Epithelial cell of prostate (primary cell): ENCODE results near the gene GNMT.

Experiments
- DNase-seq: peaks from one replicate; pipeline ENCODE4 v3.0.0-alpha.2; 2011; ENCODE audit warnings: low read depth, low spot score
- H3K27ac ChIP-seq: fragments of 450-650 bp; 2 replicates; pipeline ENCODE4 v1.5.1; 2017; ENCODE audit warnings: mild to moderate bottlenecking

Gene GNMT

DNA sequence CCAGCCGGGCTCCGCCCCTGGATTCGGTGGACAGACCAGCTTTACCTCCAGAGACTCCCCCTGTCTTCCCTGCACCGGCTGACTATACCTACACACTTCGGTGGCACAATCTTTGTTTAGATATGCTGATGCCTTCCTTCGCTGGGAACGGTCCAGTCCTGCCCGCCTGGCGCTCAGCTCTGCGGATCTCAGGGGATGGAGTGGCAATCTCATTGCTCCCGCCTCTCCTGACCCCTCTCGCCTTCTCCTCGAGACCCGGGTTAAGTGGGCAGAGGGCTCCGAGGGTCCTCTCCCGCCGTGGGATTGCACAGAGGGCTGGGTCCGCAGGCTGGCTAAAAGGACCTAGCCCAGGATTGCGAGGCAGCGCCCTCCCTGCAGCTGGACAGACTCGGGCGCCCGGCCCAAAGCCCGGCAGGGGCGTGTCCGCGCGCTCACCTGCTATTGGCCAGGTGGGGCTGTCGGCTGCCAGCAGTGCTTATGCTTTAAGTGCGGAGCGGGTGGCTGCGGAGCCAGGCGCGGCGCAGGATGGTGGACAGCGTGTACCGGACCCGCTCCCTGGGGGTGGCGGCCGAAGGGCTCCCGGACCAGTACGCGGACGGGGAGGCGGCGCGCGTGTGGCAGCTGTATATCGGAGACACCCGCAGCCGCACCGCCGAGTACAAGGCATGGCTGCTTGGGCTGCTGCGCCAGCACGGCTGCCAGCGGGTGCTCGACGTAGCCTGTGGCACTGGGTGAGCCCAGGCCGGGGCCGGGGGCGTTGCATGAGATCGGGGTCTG, at the start of gene GNMT:
Gene GNMT, plus strand, starts transcription at position 512 of the 777 bp plus-strand sequence. Its CDS starts 14 bp downstream, at position 526.
- no peak for DNase-seq
- no peak within 1 kb of the TSS for H3K27ac ChIP-seq

DNA sequence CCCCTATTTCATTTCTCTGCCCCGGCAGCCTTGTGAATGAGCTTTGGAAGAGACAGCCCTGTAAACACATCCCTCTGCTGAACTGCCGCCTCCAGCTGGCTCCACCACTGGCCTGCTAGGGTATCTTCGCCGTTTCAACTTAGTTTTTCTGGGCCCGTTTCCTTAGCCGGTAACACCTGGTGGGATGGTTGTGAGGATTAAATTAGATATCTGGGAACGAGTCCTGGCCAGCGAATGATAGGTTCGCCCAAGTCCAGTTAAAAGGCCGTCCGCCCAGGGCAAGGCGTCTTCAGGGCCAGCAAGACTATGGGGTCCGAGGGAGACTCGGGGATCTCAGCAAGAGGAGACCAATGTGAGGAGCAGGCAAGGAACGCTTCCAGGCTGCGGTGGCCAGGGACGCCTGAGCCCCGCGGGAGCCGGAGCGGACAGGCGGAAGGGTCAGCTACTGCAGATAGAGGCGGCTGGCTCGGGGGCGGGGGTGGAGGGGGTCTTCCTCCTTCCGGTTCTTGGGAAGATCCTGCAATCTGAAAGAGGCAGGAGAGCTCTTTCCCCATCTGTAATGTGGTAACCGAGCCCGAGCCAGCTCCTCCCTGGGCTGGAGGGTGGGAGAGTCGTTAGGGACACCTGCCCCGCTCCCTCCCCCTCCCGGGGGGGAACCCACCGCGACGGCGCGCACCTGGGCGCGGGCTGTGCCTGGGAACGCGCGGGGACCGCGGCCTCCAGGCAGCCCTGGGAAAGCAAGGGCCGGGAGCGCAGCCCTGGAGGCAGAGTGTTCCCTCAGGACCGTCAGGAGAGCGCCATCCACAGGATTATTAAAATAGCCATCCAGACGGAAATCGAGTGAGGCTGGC, 49.2 kb upstream of the GNMT start:
- H3K27ac ChIP-seq, result no peak overlapping the region
- DNase-seq, result no peak

DNA sequence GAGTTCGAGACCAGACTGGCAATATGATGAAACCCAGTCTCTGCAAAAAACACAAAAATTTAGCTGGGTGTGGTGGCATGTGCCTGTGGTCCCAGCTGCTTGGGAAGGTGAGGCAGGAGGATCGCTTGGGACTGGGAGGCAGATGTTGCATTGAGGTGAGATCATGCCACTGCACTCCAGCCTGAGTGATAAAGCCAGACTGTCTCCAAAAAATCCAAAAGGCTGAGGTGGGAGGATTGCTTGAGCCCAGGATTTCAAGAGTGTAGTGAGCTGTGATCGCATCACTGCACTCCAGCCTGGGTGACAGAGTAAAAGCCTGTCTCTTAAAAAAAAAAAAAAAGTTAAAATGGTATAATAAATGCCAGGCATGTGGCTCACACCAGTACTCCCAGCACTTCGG, 46.0 kb upstream of the GNMT start:
- DNase-seq, result no peak

DNA sequence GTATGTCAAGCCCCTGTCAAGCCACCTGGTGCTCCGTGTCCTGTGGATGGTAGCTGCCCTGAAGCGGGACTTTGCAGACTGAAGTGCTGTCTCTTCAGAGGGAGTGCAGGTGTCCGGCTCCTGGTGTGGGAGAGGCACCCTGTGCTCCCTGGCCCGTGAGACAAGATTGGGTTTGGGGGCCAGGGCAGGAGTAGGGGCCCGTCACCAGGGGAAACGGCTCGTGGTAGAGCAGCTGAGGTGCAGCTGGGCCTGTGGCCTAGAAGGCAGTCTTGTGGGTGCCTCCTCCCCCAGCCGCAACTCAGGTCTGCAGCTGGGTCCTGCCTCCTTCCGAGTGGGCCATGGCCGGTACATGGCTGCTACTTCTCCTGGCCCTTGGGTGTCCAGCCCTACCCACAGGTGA, 44.8 kb upstream of the GNMT start, which contains the start of gene PTCRA:
Gene PTCRA, plus strand, starts transcription at position 322 of the 400 bp plus-strand sequence. Its CDS starts 17 bp downstream, at position 339.
- H3K27ac ChIP-seq, result no peak within 1 kb of the TSS
- no peak for DNase-seq

More for the DNA sequence above, 46.0 kb upstream of the GNMT start:
- H3K27ac ChIP-seq, result no peak overlapping the region

DNA sequence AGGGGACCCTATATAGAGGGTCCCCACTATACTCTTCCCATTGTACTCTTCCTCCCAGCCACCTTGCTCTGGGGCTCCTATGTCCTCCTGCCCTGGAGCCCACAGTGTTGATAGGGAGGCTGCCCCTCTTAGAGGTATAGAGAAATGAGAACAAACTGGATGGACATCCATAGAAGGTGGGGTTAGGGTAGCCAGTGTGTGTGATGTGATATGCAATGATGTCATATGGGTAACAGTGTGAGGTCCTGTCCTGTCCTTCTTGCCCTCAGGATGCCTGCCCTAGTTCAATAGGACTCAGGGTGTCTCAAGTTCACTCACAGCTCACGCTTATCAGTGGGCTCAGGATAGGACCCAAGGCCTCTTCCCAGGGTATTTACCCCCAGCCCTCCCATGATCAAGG, 44.3 kb upstream of the GNMT start:
- H3K27ac ChIP-seq, result no peak overlapping the region
- no peak for DNase-seq

DNA sequence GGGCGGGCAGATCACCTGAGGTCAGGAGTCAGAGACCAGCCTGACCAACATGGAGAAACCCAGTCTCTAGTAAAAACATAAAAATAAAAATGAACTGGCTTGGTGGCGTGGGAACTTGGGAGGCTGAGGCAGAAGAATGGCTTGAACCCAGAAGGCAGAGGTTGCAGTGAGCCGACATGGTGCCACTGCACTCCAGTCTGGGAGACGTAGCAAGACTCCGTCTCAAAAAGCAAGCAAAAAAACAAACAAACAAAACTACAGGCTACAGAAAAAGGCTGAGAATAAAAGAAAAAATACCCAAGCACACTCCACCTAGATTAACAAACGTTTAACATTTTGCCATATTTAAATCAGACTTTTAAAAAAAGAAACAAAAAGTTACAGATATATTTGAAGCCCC, 38.8 kb upstream of the GNMT start:
- H3K27ac ChIP-seq, result no peak overlapping the region
- DNase-seq, result no peak

DNA sequence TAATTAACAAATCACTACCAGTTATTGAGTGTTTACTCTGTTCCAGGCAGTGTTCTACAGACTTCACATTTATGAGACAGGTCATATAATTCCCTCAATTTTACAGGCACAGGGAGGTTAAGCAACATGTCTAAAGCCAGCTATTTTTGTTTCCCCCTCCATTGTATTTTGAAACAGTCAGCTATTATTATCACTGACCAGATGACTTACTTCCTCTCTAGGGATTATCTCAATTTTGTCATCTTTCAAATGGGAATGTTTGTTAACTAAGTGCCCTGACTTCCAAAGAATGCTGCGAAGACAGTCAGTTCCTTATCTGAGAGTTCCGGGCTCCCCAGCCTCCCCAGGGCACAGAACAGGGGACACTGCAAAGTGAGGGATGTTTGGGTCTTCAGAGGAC, 36.9 kb upstream of the GNMT start:
- no peak overlapping the region for H3K27ac ChIP-seq
- no peak for DNase-seq

DNA sequence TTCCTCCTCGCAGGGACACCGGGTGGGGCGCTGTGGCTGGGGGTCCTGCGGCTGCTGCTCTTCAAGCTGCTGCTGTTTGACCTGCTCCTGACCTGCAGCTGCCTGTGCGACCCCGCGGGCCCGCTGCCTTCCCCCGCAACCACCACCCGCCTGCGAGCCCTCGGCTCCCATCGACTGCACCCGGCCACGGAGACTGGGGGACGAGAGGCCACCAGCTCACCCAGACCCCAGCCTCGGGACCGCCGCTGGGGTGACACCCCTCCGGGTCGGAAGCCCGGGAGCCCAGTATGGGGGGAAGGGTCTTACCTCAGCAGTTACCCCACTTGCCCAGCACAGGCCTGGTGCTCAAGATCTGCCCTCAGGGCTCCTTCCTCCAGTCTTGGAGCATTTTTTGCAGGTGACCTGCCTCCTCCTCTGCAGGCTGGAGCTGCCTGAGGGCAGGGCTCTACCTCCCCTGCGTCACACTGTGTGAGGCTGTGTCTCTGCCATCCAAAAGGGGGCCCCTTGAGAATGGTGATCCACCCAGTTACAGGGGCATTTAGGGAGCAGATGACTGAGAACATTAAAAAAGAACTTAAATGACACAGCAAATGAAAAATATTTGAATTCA, 35.2 kb upstream of the GNMT start:
- DNase-seq, result no peak
- no peak overlapping the region for H3K27ac ChIP-seq

DNA sequence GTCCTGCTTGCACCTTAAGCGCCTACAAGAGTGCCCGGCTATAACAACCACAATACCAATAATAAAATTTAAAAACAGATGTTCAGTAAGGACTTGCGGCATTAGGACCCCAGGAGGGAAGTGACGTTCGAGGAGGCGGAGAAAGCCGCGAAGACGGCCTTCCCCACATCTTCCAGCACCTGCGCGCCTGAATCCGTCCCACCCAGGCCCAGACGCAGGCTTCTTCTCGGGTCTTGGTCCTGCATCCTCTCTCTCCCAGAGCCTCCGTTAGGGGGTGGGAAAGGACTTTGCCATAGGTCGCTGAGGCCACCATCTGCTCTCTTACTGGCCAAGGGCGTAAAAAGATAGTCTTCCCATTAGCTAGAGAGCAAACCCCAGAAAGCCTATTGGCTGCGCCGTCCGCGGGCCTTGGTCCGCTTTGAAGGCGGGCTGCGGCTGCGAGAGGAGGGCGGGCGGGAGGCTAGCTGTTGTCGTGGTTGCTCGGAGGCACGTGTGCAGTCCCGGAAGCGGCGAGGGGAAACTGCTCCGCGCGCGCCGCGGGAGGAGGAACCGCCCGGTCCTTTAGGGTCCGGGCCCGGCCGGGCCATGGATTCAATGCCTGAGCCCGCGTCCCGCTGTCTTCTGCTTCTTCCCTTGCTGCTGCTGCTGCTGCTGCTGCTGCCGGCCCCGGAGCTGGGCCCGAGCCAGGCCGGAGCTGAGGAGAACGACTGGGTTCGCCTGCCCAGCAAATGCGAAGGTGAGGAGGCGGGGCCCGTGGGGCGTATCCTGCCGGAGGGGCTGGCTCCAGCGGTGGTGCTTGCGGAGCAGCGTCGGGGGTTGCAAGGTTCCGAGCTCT, 31.4 kb upstream of the GNMT start, which contains the start of gene CNPY3:
Gene CNPY3, plus strand, starts transcription at position 495 of the 835 bp plus-strand sequence. Its CDS starts 91 bp downstream, at position 586.
- DNase-seq, result peak; percentile 88

DNA sequence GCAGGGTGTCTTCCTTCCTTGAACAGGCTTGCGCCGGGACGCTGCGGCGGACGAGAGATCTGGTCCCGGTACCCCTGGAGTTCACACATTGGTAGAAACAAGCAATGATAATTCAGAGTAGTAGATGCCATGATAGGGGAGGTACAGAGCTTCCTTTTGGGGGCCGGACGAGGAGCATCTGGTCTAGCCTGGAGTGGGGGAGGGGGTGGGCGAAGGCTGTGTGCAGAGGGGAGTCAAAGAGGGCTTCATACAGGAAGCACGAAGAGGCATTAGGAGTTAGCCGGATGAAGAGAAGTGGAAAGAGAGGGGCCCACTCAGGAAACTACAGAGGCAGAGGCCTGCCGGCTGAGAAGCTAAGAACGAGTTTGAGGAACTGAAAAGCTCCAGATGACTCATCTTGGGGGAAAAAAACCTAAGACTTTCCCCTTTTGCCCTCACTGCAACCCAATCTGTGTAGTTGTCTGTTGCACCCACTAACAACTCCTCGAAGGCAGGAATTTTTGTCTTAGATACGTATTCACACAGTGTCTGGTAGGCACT, 30.7 kb upstream of the GNMT start:
- no peak for DNase-seq
- peak overlapping the region; percentile 90 for H3K27ac ChIP-seq

More for the DNA sequence above, 31.4 kb upstream of the GNMT start, which contains the start of gene CNPY3:
- peak within 1 kb of the TSS; percentile 90 for H3K27ac ChIP-seq

DNA sequence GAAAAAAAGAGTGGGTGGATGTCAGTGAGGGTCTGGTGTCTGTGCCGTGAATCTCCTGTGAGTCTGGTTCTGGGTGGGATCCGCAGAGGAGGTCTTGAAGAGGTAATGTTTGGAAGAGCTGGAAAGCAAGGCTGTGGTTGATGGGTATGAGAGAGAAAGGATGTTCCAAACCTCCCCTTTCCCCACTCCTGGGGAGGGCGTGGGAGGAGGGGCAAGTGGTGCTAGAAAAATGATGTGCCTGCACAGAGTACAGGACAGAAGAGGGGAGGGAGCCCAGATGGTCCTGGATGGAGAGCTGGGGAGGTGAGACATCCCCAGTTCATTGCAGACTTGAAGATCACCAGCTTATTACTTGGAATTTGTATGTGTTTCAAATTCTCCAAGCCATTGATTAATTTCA, 28.1 kb upstream of the GNMT start:
- DNase-seq, result no peak
- H3K27ac ChIP-seq, result no peak overlapping the region

DNA sequence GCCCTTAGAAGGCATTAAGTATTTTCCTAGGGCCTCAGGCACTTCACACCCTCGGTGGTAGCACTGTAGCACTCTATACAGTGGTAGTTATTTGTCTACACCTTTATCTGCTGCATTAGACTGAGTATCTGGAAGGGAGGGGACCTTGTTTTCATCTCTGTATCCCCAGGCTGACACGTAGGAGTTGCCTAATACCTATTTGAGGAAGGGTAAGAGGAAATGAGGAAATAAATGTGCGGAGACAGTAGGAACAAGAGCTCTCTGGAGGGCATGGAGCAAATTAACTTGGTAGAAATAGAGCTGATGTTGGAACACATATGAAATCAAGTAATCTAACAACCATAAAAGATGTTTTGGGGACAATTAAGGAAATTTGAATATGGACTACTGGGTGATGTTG, 27.3 kb upstream of the GNMT start:
- H3K27ac ChIP-seq, result no peak overlapping the region
- no peak for DNase-seq

DNA sequence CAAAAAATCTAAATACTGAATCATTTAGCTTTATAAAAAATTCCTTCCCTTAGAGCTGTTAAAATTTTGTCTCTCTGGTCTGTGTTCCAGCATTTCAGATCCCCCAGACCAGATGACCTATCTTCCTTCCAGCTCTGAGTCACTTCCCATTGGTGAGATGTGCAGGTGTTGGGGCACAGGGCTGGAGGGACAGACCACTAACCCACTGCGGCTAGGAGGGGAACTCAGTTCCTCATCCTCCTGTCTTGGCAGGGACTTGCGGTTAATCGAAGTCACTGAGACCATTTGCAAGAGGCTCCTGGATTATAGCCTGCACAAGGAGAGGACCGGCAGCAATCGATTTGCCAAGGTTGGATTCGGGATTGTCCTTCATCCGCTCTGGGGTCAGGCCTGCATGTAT, 25.2 kb upstream of the GNMT start:
- no peak overlapping the region for H3K27ac ChIP-seq

DNA sequence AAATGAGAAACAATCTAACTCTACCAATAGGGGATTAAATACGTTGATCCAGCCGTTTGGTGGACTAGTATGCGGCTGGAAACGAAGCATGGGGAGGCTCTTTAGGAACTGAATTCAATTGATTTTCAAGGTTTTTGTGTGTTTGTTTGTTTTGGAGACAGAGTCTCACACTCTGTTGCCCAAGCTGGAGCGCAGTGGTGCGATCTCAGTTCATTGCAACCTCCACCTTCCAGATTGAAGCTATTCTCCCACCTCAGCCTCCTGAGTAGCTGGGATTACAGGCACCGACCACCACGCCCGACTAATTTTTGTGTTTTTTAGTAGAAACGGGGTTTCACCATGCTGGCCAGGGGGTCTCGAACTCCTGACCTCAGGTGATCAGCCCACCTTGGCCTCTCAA, 24.2 kb upstream of the GNMT start:
- no peak for DNase-seq
- no peak overlapping the region for H3K27ac ChIP-seq

More for the DNA sequence above, 25.2 kb upstream of the GNMT start:
- no peak for DNase-seq

DNA sequence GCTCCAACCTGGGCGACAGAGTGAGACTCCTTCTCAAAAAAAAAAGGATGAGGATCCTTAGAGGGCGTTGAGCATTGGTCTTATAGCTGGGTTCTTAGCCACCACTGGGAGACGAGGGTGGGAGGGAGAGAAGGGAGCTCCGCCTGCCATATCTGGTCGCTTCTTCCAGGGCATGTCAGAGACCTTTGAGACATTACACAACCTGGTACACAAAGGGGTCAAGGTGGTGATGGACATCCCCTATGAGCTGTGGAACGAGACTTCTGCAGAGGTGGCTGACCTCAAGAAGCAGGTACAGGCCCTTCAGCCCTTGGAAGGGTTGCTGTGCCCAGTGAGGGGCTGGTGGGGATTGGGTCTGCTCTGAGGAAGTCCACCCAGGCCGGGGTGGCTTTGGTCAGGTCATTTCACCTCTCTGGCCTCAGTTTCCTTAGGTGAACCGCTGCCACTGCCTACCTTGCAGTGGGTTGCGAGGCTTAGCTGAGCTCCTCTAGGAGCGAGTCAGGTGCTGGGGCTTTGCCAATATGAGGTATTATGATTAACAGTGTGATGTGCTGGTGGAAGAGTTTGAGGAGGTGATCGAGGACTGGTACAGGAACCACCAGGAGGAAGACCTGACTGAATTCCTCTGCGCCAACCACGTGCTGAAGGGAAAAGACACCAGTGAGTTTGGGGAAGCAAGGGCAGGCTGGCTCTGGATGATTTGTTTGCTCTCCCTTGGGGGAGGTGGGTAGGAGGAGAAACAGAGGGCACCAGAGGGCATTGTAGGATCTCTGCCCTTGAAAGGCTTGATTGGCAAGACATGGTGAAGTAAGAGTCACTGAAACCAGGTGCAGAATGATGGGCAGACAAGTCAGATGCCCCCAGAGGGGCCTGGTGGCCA, 22.8 kb upstream of the GNMT start:
- no peak for DNase-seq
- H3K27ac ChIP-seq, result no peak overlapping the region

DNA sequence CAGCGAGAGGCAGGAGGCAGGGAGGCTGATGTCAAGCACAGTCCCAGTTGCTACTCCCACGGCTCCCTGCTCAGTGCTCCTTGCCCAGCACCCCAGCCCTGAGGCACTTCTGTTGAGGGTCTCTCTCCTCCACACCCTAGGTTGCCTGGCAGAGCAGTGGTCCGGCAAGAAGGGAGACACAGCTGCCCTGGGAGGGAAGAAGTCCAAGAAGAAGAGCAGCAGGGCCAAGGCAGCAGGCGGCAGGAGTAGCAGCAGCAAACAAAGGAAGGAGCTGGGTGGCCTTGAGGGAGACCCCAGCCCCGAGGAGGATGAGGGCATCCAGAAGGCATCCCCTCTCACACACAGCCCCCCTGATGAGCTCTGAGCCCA, 22.1 kb upstream of the GNMT start:
- H3K27ac ChIP-seq, result no peak overlapping the region
- DNase-seq, result no peak

DNA sequence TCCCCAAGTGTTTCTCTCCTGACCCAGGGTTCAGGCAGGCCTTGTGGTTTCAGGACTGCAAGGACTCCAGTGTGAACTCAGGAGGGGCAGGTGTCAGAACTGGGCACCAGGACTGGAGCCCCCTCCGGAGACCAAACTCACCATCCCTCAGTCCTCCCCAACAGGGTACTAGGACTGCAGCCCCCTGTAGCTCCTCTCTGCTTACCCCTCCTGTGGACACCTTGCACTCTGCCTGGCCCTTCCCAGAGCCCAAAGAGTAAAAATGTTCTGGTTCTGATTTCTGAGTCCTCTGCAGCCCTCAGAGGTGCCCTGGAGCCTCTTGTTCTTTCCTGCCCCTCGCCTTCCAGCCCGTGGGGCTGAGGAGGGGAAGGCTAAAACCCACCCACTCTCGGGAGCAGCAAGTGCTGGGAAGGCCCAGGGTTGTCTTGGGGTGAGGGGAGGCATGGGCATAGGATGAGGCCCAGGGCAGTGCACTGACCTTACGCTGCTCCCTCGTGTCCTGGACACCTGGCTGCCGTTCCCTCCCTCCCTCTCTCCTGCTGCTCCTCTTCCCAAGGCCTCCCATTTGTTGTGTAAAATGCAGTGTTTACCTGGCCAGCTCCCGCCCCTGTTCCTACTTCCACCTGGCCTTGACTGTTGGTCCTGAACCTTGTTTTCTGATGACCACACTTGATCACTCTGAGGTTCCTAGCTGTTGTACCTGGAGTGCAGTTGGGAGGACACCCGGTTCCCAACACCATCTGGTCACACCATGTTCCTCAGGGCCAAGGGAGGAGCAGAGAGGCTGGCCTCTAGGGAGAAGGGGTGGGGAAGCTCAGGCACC, 21.4 kb upstream of the GNMT start:
- no peak for DNase-seq
- no peak overlapping the region for H3K27ac ChIP-seq

DNA sequence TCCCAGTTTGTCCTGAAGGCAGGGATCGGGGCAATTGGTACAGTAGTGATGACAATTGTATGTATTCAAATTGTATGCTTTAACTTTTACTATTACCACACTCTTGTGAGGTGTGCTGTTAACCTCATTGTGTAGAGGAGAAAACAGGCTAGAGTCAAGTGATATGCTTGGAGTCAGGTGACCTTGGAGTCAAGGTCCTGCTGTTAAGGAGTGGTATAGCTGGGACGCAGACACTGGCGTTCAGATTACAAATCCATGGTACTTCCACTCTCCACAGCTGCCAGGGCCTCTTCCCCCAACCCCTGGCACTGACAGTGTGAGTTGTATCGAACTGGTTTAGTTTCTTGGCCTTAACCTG, 20.8 kb upstream of the GNMT start:
- no peak overlapping the region for H3K27ac ChIP-seq
- no peak for DNase-seq
